GM23338 (cell line): ENCODE data around the gene SFT2D1. TPM values are rescaled to one million over a fixed set of nuclear protein-coding genes. Genes with fewer than 3 reads are reported as not detected.
A peak's percentile ranks its signal among the peaks of the same experiment; 100 is the strongest.

Source experiments
- ATAC-seq: fragments of 200-7000 bp; cut with Tn5 transposase; 3 replicates; pipeline ENCODE4 v1.9.1; 2020
- DNase-seq: peaks from one replicate; pipeline ENCODE4 v3.0.0-alpha.2; 2015; ENCODE audit warnings: low spot score
- H2AFZ ChIP-seq: fragments of 200-600 bp; sonication (generic); 2 replicates; pipeline ENCODE4 v1.8.0; 2016; ENCODE audit warnings: antibody characterized with exemption, mild to moderate bottlenecking, moderate library complexity
- H3F3A ChIP-seq: fragments of 200-600 bp; sonication (generic); replicated peaks from 2 replicates; pipeline ENCODE4 v1.8.0; 2017; ENCODE audit warnings: antibody characterized with exemption, mixed run types, low read depth
- H3K27ac ChIP-seq: fragments of 200-600 bp; sonication (generic); 2 replicates; pipeline ENCODE4 v1.6.1; 2016; ENCODE audit warnings: low read depth
- H3K27me3 ChIP-seq: fragments of 200-600 bp; sonication (generic); 2 replicates; pipeline ENCODE4 v1.8.0; 2016; ENCODE audit warnings: mild to moderate bottlenecking, mixed run types, moderate library complexity; ENCODE audit not compliant: insufficient read depth
- H3K36me3 ChIP-seq: fragments of 200-600 bp; sonication (generic); 2 replicates; pipeline ENCODE4 v1.8.0; 2016; ENCODE audit warnings: mild to moderate bottlenecking; ENCODE audit not compliant: insufficient read depth
- H3K4me1 ChIP-seq: fragments of 200-600 bp; sonication (generic); 2 replicates; pipeline ENCODE4 v1.8.0; 2016; ENCODE audit warnings: mild to moderate bottlenecking, moderate library complexity; ENCODE audit not compliant: insufficient read depth
- H3K4me2 ChIP-seq: fragments of 200-600 bp; sonication (generic); 2 replicates; pipeline ENCODE4 v1.7.1; 2017; ENCODE audit warnings: mixed run types
- H3K4me3 ChIP-seq: fragments of 200-600 bp; sonication (generic); 2 replicates; pipeline ENCODE4 v1.6.1; 2016; ENCODE audit warnings: mixed run types
- H3K79me2 ChIP-seq: fragments of 200-600 bp; sonication (generic); replicated peaks from 2 replicates; pipeline ENCODE4 v1.8.0; 2017; ENCODE audit warnings: mild to moderate bottlenecking; ENCODE audit not compliant: insufficient read depth
- H3K9me2 ChIP-seq: fragments of 200-600 bp; sonication (generic); 2 replicates; pipeline ENCODE4 v1.8.0; 2017; ENCODE audit not compliant: insufficient read depth
- H4K20me1 ChIP-seq: fragments of 200-600 bp; sonication (generic); replicated peaks from 2 replicates; pipeline ENCODE4 v1.8.0; 2017; ENCODE audit warnings: mild to moderate bottlenecking; ENCODE audit not compliant: insufficient read depth
- H3K27ac Mint-ChIP-seq: 2 replicates; pipeline ENCODE4 v1.8.0; 2020; ENCODE audit warnings: inconsistent platforms, mild to moderate bottlenecking, moderate library complexity, mixed read lengths
- H3K27me3 Mint-ChIP-seq: 3 replicates; pipeline ENCODE4 v1.8.0; 2022; ENCODE audit warnings: low read depth, mild to moderate bottlenecking, moderate library complexity, mixed read lengths, inconsistent platforms; ENCODE audit not compliant: insufficient read depth, poor library complexity
- H3K36me3 Mint-ChIP-seq: 3 replicates; pipeline ENCODE4 v1.8.0; 2021; ENCODE audit warnings: low read depth, mild to moderate bottlenecking, inconsistent platforms, moderate library complexity, mixed read lengths
- H3K4me1 Mint-ChIP-seq: 3 replicates; pipeline ENCODE4 v1.8.0; 2020; ENCODE audit warnings: mild to moderate bottlenecking, inconsistent platforms, mixed read lengths
- H3K4me3 Mint-ChIP-seq: 3 replicates; pipeline ENCODE4 v1.8.0; 2021; ENCODE audit warnings: moderate library complexity, mild to moderate bottlenecking, inconsistent platforms, mixed read lengths
- H3K9me3 Mint-ChIP-seq: 3 replicates; pipeline ENCODE4 v1.8.0; 2020; ENCODE audit warnings: moderate library complexity, mild to moderate bottlenecking, inconsistent platforms, mixed read lengths
- ETS1 ChIP-seq: IDR thresholded peaks from 2 replicates; pipeline ENCODE4 v1.6.1; 2016; ENCODE audit warnings: antibody characterized with exemption
- EZH2 ChIP-seq: fragments of 200-600 bp; sonication (generic); IDR thresholded peaks from one replicate; pipeline ENCODE4 v1.8.0; 2017; ENCODE audit warnings: antibody characterized with exemption, mild to moderate bottlenecking, low read depth; ENCODE audit not compliant: unreplicated experiment
- EZH2phosphoT487 ChIP-seq: fragments of 200-600 bp; sonication (generic); IDR thresholded peaks from one replicate; pipeline ENCODE4 v1.8.1; 2018; ENCODE audit warnings: antibody characterized with exemption; ENCODE audit not compliant: unreplicated experiment
- NANOG ChIP-seq: IDR thresholded peaks from 2 replicates; pipeline ENCODE4 v1.6.1; 2016; ENCODE audit warnings: antibody characterized with exemption, borderline replicate concordance
- ZNF462 ChIP-seq: fragments of 250-450 bp; sonication (Bioruptor Pico); IDR thresholded peaks from 2 replicates; pipeline ENCODE4 v1.5.0; 2020; ENCODE audit warnings: mild to moderate bottlenecking, moderate library complexity
- polyA plus RNA-seq: library from polyadenylated mRNA; unstranded; fragments of >200 nt; fragmentation: Nextera tagmentation; extraction: Ambion mirVana; gene quantifications from 2 replicates; pipeline ENCODE4 v1.2.1, GENCODE V29; 2016
- total RNA-seq: library from RNA; depleted of rRNA; stranded (reverse); fragments of >200 nt; shearing (Covaris generic); gene quantifications from 2 replicates; pipeline ENCODE4 v1.2.3, GENCODE V29; 2014
- TF ChIP-seq, protein P1 (sequence below): IDR thresholded peaks from one replicate; pipeline ENCODE4 v1.6.1; 2018; ENCODE audit warnings: antibody characterized with exemption; ENCODE audit not compliant: unreplicated experiment

Gene SFT2D1
- total and polyA plus RNA-seq, 2 experiments from 2014 or later: 74.7 to 120 TPM

GRCh38 chr6:166317261-166318212 lies 24.8 kb downstream of the SFT2D1 start:
- Histone ChIP-seq H3K4me3 (no peak overlapping the region), H3K4me1 (peaks cover 10% of the 10 kb centered on the region; the same call in 1 of the 2 replicates), H3K27ac (no peak overlapping the region), H3F3A (no peaks in the 10 kb centered on the region), H3K4me2 (no peak overlapping the region), H2AFZ (no peak overlapping the region), H3K36me3 (peaks cover 11% of the 10 kb centered on the region), H3K9me2 (no peaks in the 10 kb centered on the region), H3K27me3 (no peaks in the 10 kb centered on the region), H4K20me1 (no peaks in the 10 kb centered on the region), H3K79me2 (no peaks in the 10 kb centered on the region)
- Mint-ChIP-seq H3K27me3 (peaks cover 3% of the 10 kb centered on the region), H3K4me3 (no peak overlapping the region), H3K9me3 (no peaks in the 10 kb centered on the region), H3K4me1 (peaks cover 12% of the 10 kb centered on the region), H3K36me3 (peaks cover 13% of the 10 kb centered on the region), H3K27ac (peak overlapping the region; percentile 37)
- no peak for TF ChIP-seq ETS1
- ATAC-seq: peak; percentile 27; the same call in 2 of the 3 replicates
- DNase-seq: no peak

- ATAC-seq (no peak), DNase-seq (no peak)
- no peaks in the 10 kb centered on the region for H3F3A ChIP-seq
- peaks cover 6% of the 10 kb centered on the region; the same call in 2 of the 3 replicates for H3K36me3 Mint-ChIP-seq
- no peak overlapping the region for H3K4me3 Mint-ChIP-seq
- no peak overlapping the region for H3K27ac ChIP-seq
- no peaks in the 10 kb centered on the region for H3K79me2 ChIP-seq
- H3K9me3 Mint-ChIP-seq: no peaks in the 10 kb centered on the region
- peaks cover 4% of the 10 kb centered on the region for H3K27me3 ChIP-seq
- H3K4me1 ChIP-seq: peaks cover 10% of the 10 kb centered on the region
- no peak overlapping the region for H2AFZ ChIP-seq
- no peaks in the 10 kb centered on the region for H3K9me2 ChIP-seq
- H3K27me3 Mint-ChIP-seq: peaks cover 6% of the 10 kb centered on the region
- H3K36me3 ChIP-seq: 0 out of 2 replicates have a peak, but pooled peaks cover 3% of the 10 kb centered on the region
- H3K27ac Mint-ChIP-seq: no peak overlapping the region
- peaks cover 12% of the 10 kb centered on the region for H3K4me1 Mint-ChIP-seq
- H3K4me3 ChIP-seq: no peak overlapping the region
- no peaks in the 10 kb centered on the region for H4K20me1 ChIP-seq
- H3K4me2 ChIP-seq: no peak overlapping the region
- TF ChIP-seq EZH2 (no peak), NANOG (no peak), ZNF462 (CRISPR knock-in tag) (no peak), ETS1 (no peak), EZH2phosphoT487 (no peak)
- TF ChIP-seq, protein P1, sequence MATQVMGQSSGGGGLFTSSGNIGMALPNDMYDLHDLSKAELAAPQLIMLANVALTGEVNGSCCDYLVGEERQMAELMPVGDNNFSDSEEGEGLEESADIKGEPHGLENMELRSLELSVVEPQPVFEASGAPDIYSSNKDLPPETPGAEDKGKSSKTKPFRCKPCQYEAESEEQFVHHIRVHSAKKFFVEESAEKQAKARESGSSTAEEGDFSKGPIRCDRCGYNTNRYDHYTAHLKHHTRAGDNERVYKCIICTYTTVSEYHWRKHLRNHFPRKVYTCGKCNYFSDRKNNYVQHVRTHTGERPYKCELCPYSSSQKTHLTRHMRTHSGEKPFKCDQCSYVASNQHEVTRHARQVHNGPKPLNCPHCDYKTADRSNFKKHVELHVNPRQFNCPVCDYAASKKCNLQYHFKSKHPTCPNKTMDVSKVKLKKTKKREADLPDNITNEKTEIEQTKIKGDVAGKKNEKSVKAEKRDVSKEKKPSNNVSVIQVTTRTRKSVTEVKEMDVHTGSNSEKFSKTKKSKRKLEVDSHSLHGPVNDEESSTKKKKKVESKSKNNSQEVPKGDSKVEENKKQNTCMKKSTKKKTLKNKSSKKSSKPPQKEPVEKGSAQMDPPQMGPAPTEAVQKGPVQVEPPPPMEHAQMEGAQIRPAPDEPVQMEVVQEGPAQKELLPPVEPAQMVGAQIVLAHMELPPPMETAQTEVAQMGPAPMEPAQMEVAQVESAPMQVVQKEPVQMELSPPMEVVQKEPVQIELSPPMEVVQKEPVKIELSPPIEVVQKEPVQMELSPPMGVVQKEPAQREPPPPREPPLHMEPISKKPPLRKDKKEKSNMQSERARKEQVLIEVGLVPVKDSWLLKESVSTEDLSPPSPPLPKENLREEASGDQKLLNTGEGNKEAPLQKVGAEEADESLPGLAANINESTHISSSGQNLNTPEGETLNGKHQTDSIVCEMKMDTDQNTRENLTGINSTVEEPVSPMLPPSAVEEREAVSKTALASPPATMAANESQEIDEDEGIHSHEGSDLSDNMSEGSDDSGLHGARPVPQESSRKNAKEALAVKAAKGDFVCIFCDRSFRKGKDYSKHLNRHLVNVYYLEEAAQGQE: no peak
Observed at GRCh38 chr6:166315436-166315835, 26.9 kb downstream of the SFT2D1 start.
